GM12873 (cell line): ENCODE results near the gene KIF26B.

ENCODE experiments used
- CTCF ChIP-seq: IDR thresholded peaks from 2 replicates; pipeline ENCODE4 v1.5.1; 2012; ENCODE audit warnings: low read depth, mild to moderate bottlenecking, moderate library complexity, low read length, control low read depth; ENCODE audit not compliant: insufficient read depth; ENCODE audit errors: missing control alignments

The KIF26B gene

GRCh38 chr1:245538671-245539070 lies 383.9 kb downstream of the KIF26B start:
- TF ChIP-seq CTCF, result no peak

GRCh38 chr1:245541369-245541768 lies 386.6 kb downstream of the KIF26B start:
- TF ChIP-seq CTCF, result no peak

- TF ChIP-seq CTCF, result no peak
These were observed 387.6 kb downstream of the KIF26B start for GRCh38 chr1:245542365-245542764.

GRCh38 chr1:245544236-245544635 lies 389.5 kb downstream of the KIF26B start:
- no peak for TF ChIP-seq CTCF

- TF ChIP-seq CTCF, result no peak
These were observed 392.1 kb downstream of the KIF26B start for GRCh38 chr1:245546875-245547274.

- TF ChIP-seq CTCF, result no peak
These were observed 395.4 kb downstream of the KIF26B start for GRCh38 chr1:245549996-245550719.

- TF ChIP-seq CTCF, result no peak
These were observed 395.9 kb downstream of the KIF26B start for GRCh38 chr1:245550720-245551043.
